Measurements from ENCODE around the gene SIDT2.

The SIDT2 gene

DNA sequence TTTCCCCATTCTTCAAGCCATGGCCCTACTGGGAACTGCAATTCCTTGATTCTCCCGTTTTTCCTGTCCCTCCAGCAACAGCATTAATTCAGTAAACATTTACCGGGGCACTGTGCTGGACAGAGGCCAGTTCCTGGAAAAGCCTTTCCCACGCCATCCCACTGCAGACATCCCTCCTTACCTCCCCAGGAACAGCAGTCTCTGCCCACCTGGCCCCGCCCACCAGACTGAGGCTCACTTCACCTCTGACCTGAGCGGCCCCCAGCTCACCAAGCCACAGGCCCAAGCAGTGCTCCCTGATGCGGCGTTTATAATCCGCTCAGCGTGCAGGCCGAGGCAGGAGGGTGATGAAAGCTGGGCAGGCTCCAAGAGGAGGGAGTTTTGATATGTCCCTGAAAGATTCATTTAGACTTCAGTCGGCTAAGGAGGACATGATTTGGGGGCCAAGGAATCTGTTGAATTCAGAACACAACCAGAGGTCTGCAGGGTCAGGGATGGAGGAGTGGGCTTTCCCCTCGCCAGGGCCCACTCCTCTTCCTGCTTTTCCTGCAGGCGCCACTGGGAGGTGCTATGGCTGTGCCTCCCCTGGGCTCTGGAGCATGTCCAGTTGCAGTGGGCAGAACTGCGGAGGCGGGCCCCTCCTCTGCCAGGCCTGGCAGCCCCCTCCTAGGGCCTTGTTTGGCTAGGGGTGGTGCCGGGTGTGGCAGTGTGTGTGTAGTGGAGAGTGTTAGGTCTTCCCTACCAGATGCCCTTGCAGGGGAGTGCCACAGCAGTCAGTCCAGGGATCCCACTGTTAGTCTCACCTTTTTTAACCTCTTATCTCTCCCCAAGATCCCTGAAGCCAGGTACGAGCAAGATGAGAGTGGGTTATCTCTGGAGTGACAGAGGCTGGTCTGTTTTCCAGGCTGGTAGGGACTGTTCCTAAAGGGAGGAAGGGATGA, 19.2 kb downstream of the SIDT2 start:
- no peak overlapping the region for H2AFZ ChIP-seq (ENCODE audit: low read depth, low read length)
- no peaks in the 10 kb centered on the region for H3K27me3 ChIP-seq (ENCODE audit: insufficient read depth, low read length)
- peaks cover 12% of the 10 kb centered on the region for H3K36me3 ChIP-seq (ENCODE audit: insufficient read depth, low read length)
- no peak overlapping the region for H3K4me3 ChIP-seq (ENCODE audit: low read length)
- peaks cover 5% of the 10 kb centered on the region for H3K4me1 ChIP-seq (ENCODE audit: insufficient read depth, low read length)
- no peaks in the 10 kb centered on the region for H3K9me3 ChIP-seq (ENCODE audit: low read length)

DNA sequence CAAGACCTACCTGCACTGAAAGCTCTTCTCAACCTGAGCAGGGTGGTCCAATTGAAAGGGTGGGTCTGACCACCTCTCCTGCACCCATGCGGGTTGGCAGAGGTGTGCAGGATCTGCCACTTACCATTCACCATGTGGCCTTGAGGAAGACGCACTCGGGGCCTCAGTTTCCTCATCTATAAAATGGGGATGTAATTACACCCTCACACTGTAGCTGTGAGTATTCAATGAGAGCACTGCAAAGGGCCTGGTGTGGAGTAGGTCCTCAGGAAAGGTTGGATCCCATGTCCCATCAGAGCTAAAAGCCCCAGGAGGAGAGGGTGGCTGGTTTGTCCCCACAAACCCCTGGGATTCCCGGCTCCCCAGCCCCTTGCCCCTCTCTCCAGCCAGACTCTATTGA, 20.1 kb downstream of the SIDT2 start:
- peaks cover 7% of the 10 kb centered on the region for H3K36me3 ChIP-seq (ENCODE audit: insufficient read depth, low read length)
- H2AFZ ChIP-seq (ENCODE audit: low read depth, low read length): no peak overlapping the region
- peaks cover 5% of the 10 kb centered on the region for H3K4me1 ChIP-seq (ENCODE audit: insufficient read depth, low read length)
- no peaks in the 10 kb centered on the region for H3K27me3 ChIP-seq (ENCODE audit: insufficient read depth, low read length)
- H3K9me3 ChIP-seq (ENCODE audit: low read length): no peaks in the 10 kb centered on the region
- no peak overlapping the region for H3K4me3 ChIP-seq (ENCODE audit: low read length)

DNA sequence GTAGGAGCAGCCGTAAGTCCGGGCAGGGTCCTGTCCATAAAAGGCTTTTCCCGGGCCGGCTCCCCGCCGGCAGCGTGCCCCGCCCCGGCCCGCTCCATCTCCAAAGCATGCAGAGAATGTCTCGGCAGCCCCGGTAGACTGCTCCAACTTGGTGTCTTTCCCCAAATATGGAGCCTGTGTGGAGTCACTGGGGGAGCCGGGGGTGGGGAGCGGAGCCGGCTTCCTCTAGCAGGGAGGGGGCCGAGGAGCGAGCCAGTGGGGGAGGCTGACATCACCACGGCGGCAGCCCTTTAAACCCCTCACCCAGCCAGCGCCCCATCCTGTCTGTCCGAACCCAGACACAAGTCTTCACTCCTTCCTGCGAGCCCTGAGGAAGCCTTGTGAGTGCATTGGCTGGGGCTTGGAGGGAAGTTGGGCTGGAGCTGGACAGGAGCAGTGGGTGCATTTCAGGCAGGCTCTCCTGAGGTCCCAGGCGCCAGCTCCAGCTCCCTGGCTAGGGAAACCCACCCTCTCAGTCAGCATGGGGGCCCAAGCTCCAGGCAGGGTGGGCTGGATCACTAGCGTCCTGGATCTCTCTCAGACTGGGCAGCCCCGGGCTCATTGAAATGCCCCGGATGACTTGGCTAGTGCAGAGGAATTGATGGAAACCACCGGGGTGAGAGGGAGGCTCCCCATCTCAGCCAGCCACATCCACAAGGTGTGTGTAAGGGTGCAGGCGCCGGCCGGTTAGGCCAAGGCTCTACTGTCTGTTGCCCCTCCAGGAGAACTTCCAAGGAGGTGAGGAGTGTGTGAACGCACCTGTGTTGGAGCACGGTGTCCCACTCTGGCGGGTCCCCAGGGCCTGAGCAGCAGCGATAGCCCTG, 20.7 kb downstream of the SIDT2 start, which contains the start of gene TAGLN:
TAGLN (plus strand) TSS at position 318 of the 863 bp plus-strand sequence. CDS start 3,644 bp downstream, outside the sequence.
- Histone ChIP-seq H2AFZ (ENCODE audit: low read depth, low read length) (no peak within 1 kb of the TSS), H3K4me3 (ENCODE audit: low read length) (peak within 1 kb of the TSS; percentile 13), H3K4me1 (ENCODE audit: insufficient read depth, low read length) (peaks cover 5% of the 10 kb centered on the region), H3K36me3 (ENCODE audit: insufficient read depth, low read length) (peaks cover 7% of the 10 kb centered on the region), H3K9me3 (ENCODE audit: low read length) (no peaks in the 10 kb centered on the region), H3K27me3 (ENCODE audit: insufficient read depth, low read length) (no peaks in the 10 kb centered on the region)

DNA sequence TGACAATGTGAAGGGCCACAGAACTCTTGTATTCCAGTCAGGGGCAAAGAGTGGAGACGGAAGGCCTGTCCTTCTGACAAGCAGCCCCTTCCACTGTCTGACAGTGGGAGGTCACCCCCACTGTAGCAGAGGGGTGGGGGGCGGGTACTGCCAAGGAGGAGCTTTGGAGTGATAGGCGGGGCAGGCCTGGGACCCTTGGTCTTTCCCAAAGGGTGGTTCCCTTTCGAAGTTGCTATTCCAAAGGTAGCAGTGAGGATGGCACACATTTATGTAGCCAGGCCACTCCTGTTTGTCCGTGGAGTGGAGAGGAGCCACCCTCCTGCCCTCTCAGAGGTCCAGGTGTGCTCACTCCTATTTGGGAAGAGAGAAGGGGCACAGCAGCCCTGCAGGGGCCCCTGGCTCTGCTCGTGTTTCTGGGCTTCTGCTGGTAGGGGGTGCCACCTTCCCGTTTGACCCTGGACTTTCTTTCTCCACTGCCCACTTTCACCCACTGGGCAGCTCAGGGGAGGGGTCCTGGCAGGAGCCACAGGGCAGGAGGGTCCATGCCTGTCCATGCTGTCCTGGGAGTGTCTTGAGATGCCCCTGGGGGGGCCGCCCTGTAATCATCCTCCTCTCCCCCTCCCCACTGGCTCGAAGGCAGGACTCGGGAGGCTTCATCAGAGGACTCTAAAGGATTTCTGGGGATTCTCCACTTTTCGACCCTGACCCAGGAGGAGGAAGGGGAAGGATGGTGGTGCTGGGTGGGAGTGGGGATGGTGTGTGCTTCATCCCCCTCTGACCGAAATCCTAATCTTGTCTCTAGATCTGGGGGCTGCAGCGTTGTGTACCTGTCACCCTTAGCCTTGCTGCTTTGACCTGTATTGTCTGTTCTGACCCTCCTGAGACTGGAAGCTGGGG, 21.6 kb downstream of the SIDT2 start:
- H3K36me3 ChIP-seq (ENCODE audit: insufficient read depth, low read length): peaks cover 8% of the 10 kb centered on the region
- peaks cover 5% of the 10 kb centered on the region for H3K4me1 ChIP-seq (ENCODE audit: insufficient read depth, low read length)
- H3K27me3 ChIP-seq (ENCODE audit: insufficient read depth, low read length): no peaks in the 10 kb centered on the region
- no peak overlapping the region for H2AFZ ChIP-seq (ENCODE audit: low read depth, low read length)
- no peaks in the 10 kb centered on the region for H3K9me3 ChIP-seq (ENCODE audit: low read length)
- no peak overlapping the region for H3K4me3 ChIP-seq (ENCODE audit: low read length)

DNA sequence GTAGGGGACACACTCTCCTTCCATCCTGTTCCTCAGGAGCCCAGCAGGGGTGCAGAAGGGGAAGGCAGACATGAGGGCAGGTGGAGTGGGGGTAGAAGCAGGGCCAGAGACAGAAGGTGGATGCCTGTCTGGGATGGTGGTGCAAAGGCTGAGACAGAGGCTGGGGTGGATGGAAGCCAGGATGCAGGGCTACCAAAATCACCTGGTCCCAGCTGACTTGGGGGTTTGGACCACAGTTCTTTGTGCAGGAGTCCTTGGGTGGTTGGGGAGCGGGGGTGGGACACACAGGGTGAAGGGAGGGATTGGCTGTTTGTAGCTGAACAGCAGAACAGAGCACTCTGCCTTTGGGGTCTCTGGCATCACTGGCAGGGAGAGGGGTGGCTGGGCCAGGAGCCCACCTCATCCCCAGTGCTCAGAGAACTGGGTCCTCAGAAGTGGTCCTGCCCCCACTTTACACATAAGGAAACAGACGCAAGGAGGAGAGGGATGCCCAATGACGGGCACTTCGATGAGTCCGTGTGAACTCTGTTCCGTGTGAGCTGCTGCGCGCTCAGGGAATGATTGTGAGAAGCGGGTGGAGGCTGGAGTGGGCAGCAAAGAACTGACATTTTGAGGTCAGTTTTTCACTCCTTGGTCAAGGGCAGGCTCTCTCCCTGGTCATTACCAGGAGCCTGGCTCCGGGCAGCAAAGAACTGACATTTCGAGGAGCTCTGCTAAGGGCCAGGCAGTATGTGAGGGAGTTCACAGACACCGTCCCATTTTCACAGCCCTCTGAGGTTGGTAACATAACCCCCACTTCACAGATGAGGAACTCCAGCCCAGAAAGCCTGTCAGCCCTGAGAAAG, 22.5 kb downstream of the SIDT2 start:
- H3K36me3 ChIP-seq (ENCODE audit: insufficient read depth, low read length): peaks cover 6% of the 10 kb centered on the region
- H3K4me1 ChIP-seq (ENCODE audit: insufficient read depth, low read length): peaks cover 5% of the 10 kb centered on the region
- H2AFZ ChIP-seq (ENCODE audit: low read depth, low read length): no peak overlapping the region
- no peaks in the 10 kb centered on the region for H3K9me3 ChIP-seq (ENCODE audit: low read length)
- H3K27me3 ChIP-seq (ENCODE audit: insufficient read depth, low read length): no peaks in the 10 kb centered on the region
- H3K4me3 ChIP-seq (ENCODE audit: low read length): no peak overlapping the region

DNA sequence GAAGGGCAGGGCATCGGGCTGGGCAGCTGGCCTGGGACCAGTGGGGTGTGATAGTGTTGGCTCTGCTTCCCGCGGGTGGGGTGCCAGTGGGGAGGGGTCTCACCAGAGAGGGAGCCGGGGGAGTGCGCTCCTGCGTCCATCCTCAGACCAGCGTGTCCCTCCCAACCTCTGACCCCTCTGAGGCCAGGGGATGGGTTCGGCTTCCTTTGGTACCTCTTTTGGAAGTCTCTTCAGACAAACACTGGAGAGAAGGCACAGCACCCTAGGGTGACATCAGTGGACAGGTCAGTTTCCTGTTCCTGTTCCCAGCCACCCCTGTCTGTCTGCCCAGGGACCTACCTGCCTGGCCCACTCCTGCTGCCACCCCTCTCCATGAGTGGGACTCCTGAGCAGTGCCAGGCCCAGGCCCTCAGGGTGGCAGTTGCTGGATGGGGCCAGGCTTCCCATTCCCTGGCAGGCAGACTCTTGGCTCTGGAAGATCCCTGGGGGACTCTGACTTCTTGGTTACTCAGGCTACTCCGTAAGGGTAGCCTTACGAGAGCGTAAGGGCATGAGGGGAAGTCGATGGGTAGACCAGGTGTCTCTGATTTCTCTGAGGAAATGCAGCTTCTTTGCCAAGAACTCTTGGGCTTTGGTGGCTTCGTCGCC, 23.2 kb downstream of the SIDT2 start:
- Histone ChIP-seq H3K36me3 (ENCODE audit: insufficient read depth, low read length) (peaks cover 7% of the 10 kb centered on the region), H3K4me3 (ENCODE audit: low read length) (no peak overlapping the region), H3K4me1 (ENCODE audit: insufficient read depth, low read length) (peaks cover 5% of the 10 kb centered on the region), H3K9me3 (ENCODE audit: low read length) (no peaks in the 10 kb centered on the region), H2AFZ (ENCODE audit: low read depth, low read length) (no peak overlapping the region), H3K27me3 (ENCODE audit: insufficient read depth, low read length) (no peaks in the 10 kb centered on the region)

DNA sequence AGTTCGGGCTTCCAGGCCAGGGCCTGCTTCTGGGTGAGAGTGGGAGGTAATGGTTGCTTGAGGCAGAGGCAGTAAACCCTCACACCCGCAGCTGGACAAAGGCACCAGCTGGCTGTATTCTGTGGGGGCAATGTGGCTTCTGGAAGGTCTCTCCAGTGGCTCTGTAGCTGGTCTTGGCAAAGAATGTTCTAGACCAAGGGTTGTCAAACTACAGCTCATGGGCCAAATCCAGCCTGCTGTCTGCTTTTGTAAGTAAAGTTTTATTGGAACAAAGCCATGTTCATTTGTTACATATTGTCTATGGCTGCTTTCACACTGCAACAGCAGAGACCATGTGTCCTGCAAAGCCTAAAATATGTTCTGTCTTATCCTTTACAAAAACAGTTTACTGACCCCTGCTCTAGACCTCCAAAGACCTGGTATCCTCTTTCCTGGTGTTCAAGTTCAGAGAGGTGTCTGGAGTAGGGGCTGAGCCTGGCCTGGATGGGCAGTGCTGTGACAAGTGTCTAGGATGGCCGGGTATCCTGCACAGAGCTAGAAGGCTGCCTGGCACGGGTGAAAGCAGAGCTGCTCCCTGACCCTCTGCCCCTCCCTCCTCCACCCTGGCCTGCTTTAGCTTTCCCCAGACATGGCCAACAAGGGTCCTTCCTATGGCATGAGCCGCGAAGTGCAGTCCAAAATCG, 24.0 kb downstream of the SIDT2 start:
- Histone ChIP-seq H3K27me3 (ENCODE audit: insufficient read depth, low read length) (no peaks in the 10 kb centered on the region), H3K4me3 (ENCODE audit: low read length) (no peak overlapping the region), H3K9me3 (ENCODE audit: low read length) (no peaks in the 10 kb centered on the region), H3K36me3 (ENCODE audit: insufficient read depth, low read length) (peaks cover 7% of the 10 kb centered on the region), H3K4me1 (ENCODE audit: insufficient read depth, low read length) (peaks cover 5% of the 10 kb centered on the region), H2AFZ (ENCODE audit: low read depth, low read length) (no peak overlapping the region)

DNA sequence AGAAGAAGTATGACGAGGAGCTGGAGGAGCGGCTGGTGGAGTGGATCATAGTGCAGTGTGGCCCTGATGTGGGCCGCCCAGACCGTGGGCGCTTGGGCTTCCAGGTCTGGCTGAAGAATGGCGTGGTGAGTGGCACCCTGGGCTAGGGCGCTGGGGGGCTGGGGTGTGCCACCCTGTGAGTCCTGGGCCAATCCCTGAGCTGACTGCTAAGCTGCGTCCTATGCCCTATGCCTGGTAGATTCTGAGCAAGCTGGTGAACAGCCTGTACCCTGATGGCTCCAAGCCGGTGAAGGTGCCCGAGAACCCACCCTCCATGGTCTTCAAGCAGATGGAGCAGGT, 24.5 kb downstream of the SIDT2 start:
- no peak overlapping the region for H2AFZ ChIP-seq (ENCODE audit: low read depth, low read length)
- H3K36me3 ChIP-seq (ENCODE audit: insufficient read depth, low read length): peaks cover 7% of the 10 kb centered on the region
- H3K9me3 ChIP-seq (ENCODE audit: low read length): no peaks in the 10 kb centered on the region
- peaks cover 5% of the 10 kb centered on the region for H3K4me1 ChIP-seq (ENCODE audit: insufficient read depth, low read length)
- H3K4me3 ChIP-seq (ENCODE audit: low read length): no peak overlapping the region
- H3K27me3 ChIP-seq (ENCODE audit: insufficient read depth, low read length): no peaks in the 10 kb centered on the region

DNA sequence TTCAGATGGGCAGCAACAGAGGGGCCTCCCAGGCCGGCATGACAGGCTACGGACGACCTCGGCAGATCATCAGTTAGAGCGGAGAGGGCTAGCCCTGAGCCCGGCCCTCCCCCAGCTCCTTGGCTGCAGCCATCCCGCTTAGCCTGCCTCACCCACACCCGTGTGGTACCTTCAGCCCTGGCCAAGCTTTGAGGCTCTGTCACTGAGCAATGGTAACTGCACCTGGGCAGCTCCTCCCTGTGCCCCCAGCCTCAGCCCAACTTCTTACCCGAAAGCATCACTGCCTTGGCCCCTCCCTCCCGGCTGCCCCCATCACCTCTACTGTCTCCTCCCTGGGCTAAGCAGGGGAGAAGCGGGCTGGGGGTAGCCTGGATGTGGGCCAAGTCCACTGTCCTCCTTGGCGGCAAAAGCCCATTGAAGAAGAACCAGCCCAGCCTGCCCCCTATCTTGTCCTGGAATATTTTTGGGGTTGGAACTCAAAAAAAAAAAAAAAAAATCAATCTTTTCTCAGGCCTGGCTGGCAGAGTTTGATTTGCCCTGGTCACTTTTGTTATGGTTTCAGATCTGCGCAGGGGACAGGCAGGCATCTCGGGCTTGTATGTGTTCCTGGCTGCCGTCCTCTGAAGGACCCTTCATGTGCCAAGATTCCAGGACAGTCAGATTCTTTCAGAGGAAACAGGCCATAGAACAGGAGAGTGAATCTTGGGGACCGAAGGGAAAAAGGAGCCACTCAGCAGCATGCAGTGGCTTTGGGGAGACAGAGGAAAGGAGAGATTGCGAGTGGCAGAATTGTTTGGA, 25.9 kb downstream of the SIDT2 start:
- Histone ChIP-seq H3K27me3 (ENCODE audit: insufficient read depth, low read length) (no peaks in the 10 kb centered on the region), H3K4me3 (ENCODE audit: low read length) (no peak overlapping the region), H3K36me3 (ENCODE audit: insufficient read depth, low read length) (peaks cover 7% of the 10 kb centered on the region), H3K9me3 (ENCODE audit: low read length) (no peaks in the 10 kb centered on the region), H2AFZ (ENCODE audit: low read depth, low read length) (no peak overlapping the region), H3K4me1 (ENCODE audit: insufficient read depth, low read length) (peaks cover 1% of the 10 kb centered on the region)

DNA sequence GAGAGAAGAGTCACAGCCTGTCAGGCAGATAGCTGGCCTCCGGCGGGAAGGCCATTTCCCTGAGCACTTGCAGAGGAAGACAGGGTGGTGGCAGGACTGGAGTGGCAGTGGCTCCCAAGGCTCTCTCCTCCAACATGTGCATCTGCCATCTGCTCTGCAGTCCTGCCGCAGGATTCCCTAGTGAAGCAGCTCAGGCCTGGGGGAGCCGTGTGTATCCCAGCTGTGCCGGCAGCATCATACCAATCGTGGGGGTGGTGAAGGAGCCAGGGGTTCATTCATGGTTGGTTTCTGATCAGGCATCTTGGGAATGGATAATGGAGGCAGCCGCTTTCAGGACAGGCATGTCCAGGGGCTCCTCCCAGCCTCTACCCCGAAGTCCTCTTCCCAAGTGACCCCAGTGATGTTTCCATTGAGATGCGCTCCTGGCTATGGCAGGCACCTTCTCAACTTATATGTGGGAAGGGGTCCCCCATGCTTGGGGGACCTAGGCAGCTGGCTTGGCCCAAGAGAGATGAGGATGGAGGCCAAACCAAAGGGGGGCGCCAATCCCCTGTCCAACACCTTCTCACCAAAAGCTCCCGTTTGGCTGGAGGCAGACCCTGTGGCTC, 26.8 kb downstream of the SIDT2 start:
- H3K4me3 ChIP-seq (ENCODE audit: low read length): no peak overlapping the region
- no peaks in the 10 kb centered on the region for H3K27me3 ChIP-seq (ENCODE audit: insufficient read depth, low read length)
- peaks cover 7% of the 10 kb centered on the region for H3K36me3 ChIP-seq (ENCODE audit: insufficient read depth, low read length)
- H3K9me3 ChIP-seq (ENCODE audit: low read length): no peaks in the 10 kb centered on the region
- H2AFZ ChIP-seq (ENCODE audit: low read depth, low read length): no peak overlapping the region
- H3K4me1 ChIP-seq (ENCODE audit: insufficient read depth, low read length): no peaks in the 10 kb centered on the region

Data from neuron (in vitro differentiated cells).